ENCODE data around the gene CDKL4.
"Not testable (repeated sequence)": the region's sequence is repeated elsewhere in the genome, so short reads cannot be mapped to it uniquely, and the experiment has no call there.

CDKL4 gene

GRCh38 chr2:39139511-39140237 lies 104.1 kb downstream of the CDKL4 start:
- ChIA-PET CTCF (interaction anchor here (0.8 kb wide), 1 partner anchor 14 kb away, joined by 3 read pairs; no protein-coding TSS in a partner anchor), POLR2A (no interaction called here)
- no peak for DNase-seq (ENCODE audit: extremely low spot score)
- TF ChIP-seq SP1 (IDR thresholded peaks at IDR 0.05) (no peak), TARDBP (IDR thresholded peaks at IDR 0.05) (no peak), CTBP1 (IDR thresholded peaks at IDR 0.05; ENCODE audit: borderline replicate concordance) (no peak), BHLHE40 (IDR thresholded peaks at IDR 0.05; ENCODE audit: borderline replicate concordance) (no peak), L3MBTL2 (conservative IDR thresholded peaks at IDR 0.05) (no peak), FOXM1 (IDR thresholded peaks at IDR 0.05; ENCODE audit: borderline replicate concordance) (no peak), ARNT (IDR thresholded peaks at IDR 0.05) (no peak), SUZ12 (IDR thresholded peaks at IDR 0.05) (no peak), ZNF384 (IDR thresholded peaks at IDR 0.05) (no peak), NFRKB (IDR thresholded peaks at IDR 0.05) (no peak), LEF1 (IDR thresholded peaks at IDR 0.05; ENCODE audit: borderline replicate concordance) (no peak), ELF4 (IDR thresholded peaks at IDR 0.05) (no peak), FOXA1 (IDR thresholded peaks at IDR 0.05) (no peak), FOXK2 (IDR thresholded peaks at IDR 0.05) (no peak), PKNOX1 (IDR thresholded peaks at IDR 0.05) (no peak), HDGF (IDR thresholded peaks at IDR 0.05; ENCODE audit: borderline replicate concordance) (no peak)

- no peak for TF ChIP-seq FOXA1 (IDR thresholded peaks at IDR 0.05)
- TF ChIP-seq CTBP1 (IDR thresholded peaks at IDR 0.05; ENCODE audit: borderline replicate concordance), result no peak
- TF ChIP-seq ARNT (IDR thresholded peaks at IDR 0.05), result no peak
- ChIA-PET POLR2A (interaction anchor here (1.1 kb wide), 1 partner anchor 15 kb away, joined by 3 read pairs; no protein-coding TSS in a partner anchor), CTCF (interaction anchor here (0.8 kb wide), 1 partner anchor 13 kb away, joined by 3 read pairs; no protein-coding TSS in a partner anchor)
- no peak for DNase-seq (ENCODE audit: extremely low spot score)
Measured at GRCh38 chr2:39138837-39139211, 104.9 kb downstream of the CDKL4 start.

GRCh38 chr2:39138187-39138836 lies 105.5 kb downstream of the CDKL4 start:
- DNase-seq (ENCODE audit: extremely low spot score); CTCF ChIA-PET: not testable (repeated sequence)
- POLR2A ChIA-PET, result interaction anchor here (1.1 kb wide), 1 partner anchor 14 kb away, joined by 3 read pairs; no protein-coding TSS in a partner anchor

- TF ChIP-seq FOXM1 (IDR thresholded peaks at IDR 0.05; ENCODE audit: borderline replicate concordance) (no peak), TARDBP (IDR thresholded peaks at IDR 0.05) (no peak), NFRKB (IDR thresholded peaks at IDR 0.05) (no peak), ELF4 (IDR thresholded peaks at IDR 0.05) (no peak), SP1 (IDR thresholded peaks at IDR 0.05) (no peak), PKNOX1 (IDR thresholded peaks at IDR 0.05) (no peak), LEF1 (IDR thresholded peaks at IDR 0.05; ENCODE audit: borderline replicate concordance) (no peak), ZNF384 (IDR thresholded peaks at IDR 0.05) (no peak), L3MBTL2 (conservative IDR thresholded peaks at IDR 0.05) (no peak), CTBP1 (IDR thresholded peaks at IDR 0.05; ENCODE audit: borderline replicate concordance) (no peak)
- DNase-seq (ENCODE audit: extremely low spot score), result no peak
- ChIA-PET CTCF (interaction anchor here (0.7 kb wide), 1 partner anchor 12 kb away, joined by 5 read pairs; no protein-coding TSS in a partner anchor), POLR2A (no interaction called here)
Measured at GRCh38 chr2:39136799-39137198, 107.0 kb downstream of the CDKL4 start.

GRCh38 chr2:39135690-39136259 lies 108.0 kb downstream of the CDKL4 start:
- ChIA-PET CTCF (interaction anchor here (0.7 kb wide), 1 partner anchor 11 kb away, joined by 5 read pairs; no protein-coding TSS in a partner anchor), POLR2A (interaction anchor here (0.8 kb wide), 1 partner anchor 11 kb away, joined by 4 read pairs; no protein-coding TSS in a partner anchor)
- TF ChIP-seq NFRKB (IDR thresholded peaks at IDR 0.05) (no peak), ELF4 (IDR thresholded peaks at IDR 0.05) (no peak), CTBP1 (IDR thresholded peaks at IDR 0.05; ENCODE audit: borderline replicate concordance) (no peak), HDGF (IDR thresholded peaks at IDR 0.05; ENCODE audit: borderline replicate concordance) (no peak), FOXA1 (IDR thresholded peaks at IDR 0.05) (no peak), PKNOX1 (IDR thresholded peaks at IDR 0.05) (no peak), FOXM1 (IDR thresholded peaks at IDR 0.05; ENCODE audit: borderline replicate concordance) (no peak), LEF1 (IDR thresholded peaks at IDR 0.05; ENCODE audit: borderline replicate concordance) (no peak), SUZ12 (IDR thresholded peaks at IDR 0.05) (no peak), SP1 (IDR thresholded peaks at IDR 0.05) (no peak)
- DNase-seq (ENCODE audit: extremely low spot score), result no peak

GRCh38 chr2:39133215-39133851 lies 110.4 kb downstream of the CDKL4 start:
- POLR2A ChIA-PET, result interaction anchor here (1.8 kb wide), 1 partner anchor 9 kb away, joined by 11 read pairs; no protein-coding TSS in a partner anchor
- TF ChIP-seq SUZ12 (IDR thresholded peaks at IDR 0.05) (no peak), SP1 (IDR thresholded peaks at IDR 0.05) (no peak), NFRKB (IDR thresholded peaks at IDR 0.05) (no peak), FOXA1 (IDR thresholded peaks at IDR 0.05) (no peak), FOXM1 (IDR thresholded peaks at IDR 0.05; ENCODE audit: borderline replicate concordance) (no peak), CTBP1 (IDR thresholded peaks at IDR 0.05; ENCODE audit: borderline replicate concordance) (no peak), PKNOX1 (IDR thresholded peaks at IDR 0.05) (no peak), ARNT (IDR thresholded peaks at IDR 0.05) (no peak), FOXK2 (IDR thresholded peaks at IDR 0.05) (no peak), HDGF (IDR thresholded peaks at IDR 0.05; ENCODE audit: borderline replicate concordance) (no peak), ZNF384 (IDR thresholded peaks at IDR 0.05) (no peak)
- CTCF ChIA-PET, result interaction anchor here (0.6 kb wide), 1 partner anchor 18 kb away, joined by 3 read pairs; no protein-coding TSS in a partner anchor
- DNase-seq (ENCODE audit: extremely low spot score), result no peak
